ENCODE data around the gene CDX1.

Gene CDX1

GRCh38 chr5:150154618-150155128, 11.9 kb upstream of the CDX1 start:
- H4K8ac ChIP-seq (ENCODE audit: low read length): peak overlapping the region; percentile 74
- H3K14ac ChIP-seq (ENCODE audit: low read length in 2 of 2): peak overlapping the region in 1 of 2 experiments; percentile 95
- H4K91ac ChIP-seq (ENCODE audit: low read length): peak overlapping the region; percentile 59
- H3K27ac ChIP-seq (ENCODE audit: low read length, poor library complexity, severe bottlenecking): peak overlapping the region; percentile 82
- 2% methylated on average over 3 of the region's 7 CpGs for WGBS
- H2AFZ ChIP-seq (ENCODE audit: low read depth, low read length): no peak overlapping the region
- peak overlapping the region; percentile 69 for H2BK120ac ChIP-seq (ENCODE audit: low read depth, low read length)
- peak overlapping the region; percentile 25 for H2BK5ac ChIP-seq (ENCODE audit: low read depth, low read length, poor library complexity, severe bottlenecking)
- peaks cover 6% of the 10 kb centered on the region for H3K79me1 ChIP-seq (replicated peaks; ENCODE audit: low read length, poor library complexity, severe bottlenecking)
- H3K4me2 ChIP-seq (ENCODE audit: low read length, poor library complexity, severe bottlenecking): peak overlapping the region; percentile 80
- DNase-seq: no peak
- peak overlapping the region; percentile 49 for H2AK5ac ChIP-seq (ENCODE audit: low read length, severe bottlenecking)
- H3K4me3 ChIP-seq (ENCODE audit: insufficient read depth in 1 of 2, low read depth in 1 of 2, low read length in 2 of 2): peak overlapping the region; percentile 63 to 95
- H3K27me3 ChIP-seq (ENCODE audit: control insufficient read depth in 1 of 2, insufficient read depth in 1 of 2, low read length in 2 of 2): no peaks in the 10 kb centered on the region
- H3K9ac ChIP-seq (ENCODE audit: low read length): peak overlapping the region; percentile 97
- peaks cover 42% of the 10 kb centered on the region for H3K4me1 ChIP-seq (ENCODE audit: control insufficient read depth, insufficient read depth, low read depth, low read length)
- peak overlapping the region; percentile 82 to 86 for H3K4ac ChIP-seq (ENCODE audit: low read depth in 1 of 2, low read length in 2 of 2)
- no peaks in the 10 kb centered on the region for H3K9me3 ChIP-seq (ENCODE audit: control insufficient read depth, low read length)
- H3K18ac ChIP-seq (ENCODE audit: low read depth in 1 of 2, low read length in 2 of 2): peak overlapping the region; percentile 81 to 86
- peak overlapping the region; percentile 48 to 53 for H2BK12ac ChIP-seq (ENCODE audit: low read length in 2 of 2)
- no peak overlapping the region for H2BK15ac ChIP-seq (ENCODE audit: low read depth, poor library complexity, severe bottlenecking)
- peaks cover 27 to 38% of the 10 kb centered on the region in 2 experiments for H3K36me3 ChIP-seq (ENCODE audit: control insufficient read depth in 1 of 2, insufficient read depth in 2 of 2, low read depth in 1 of 2, low read length in 2 of 2)
- H3K23ac ChIP-seq (ENCODE audit: low read length in 2 of 2): peak overlapping the region in 1 of 2 experiments; percentile 46

- 0% methylated on average over 11 of the region's 17 CpGs for WGBS
- Histone ChIP-seq H2BK5ac (ENCODE audit: low read depth, low read length, poor library complexity, severe bottlenecking) (peak within 1 kb of the TSS; percentile 25), H3K14ac (ENCODE audit: low read length in 2 of 2) (peak within 1 kb of the TSS in 1 of 2 experiments; percentile 95), H4K8ac (ENCODE audit: low read length) (peak within 1 kb of the TSS; percentile 74), H3K4me2 (ENCODE audit: low read length, poor library complexity, severe bottlenecking) (peak within 1 kb of the TSS; percentile 80), H3K79me1 (replicated peaks; ENCODE audit: low read length, poor library complexity, severe bottlenecking) (peaks cover 2% of the 10 kb centered on the region), H3K36me3 (ENCODE audit: control insufficient read depth in 1 of 2, insufficient read depth in 2 of 2, low read depth in 1 of 2, low read length in 2 of 2) (peaks cover 19 to 32% of the 10 kb centered on the region in 2 experiments), H3K4me3 (ENCODE audit: insufficient read depth in 1 of 2, low read depth in 1 of 2, low read length in 2 of 2) (peak within 1 kb of the TSS; percentile 64 to 95), H2BK15ac (ENCODE audit: low read depth, poor library complexity, severe bottlenecking) (peak within 1 kb of the TSS; percentile 29), H3K23ac (ENCODE audit: low read length in 2 of 2) (peak within 1 kb of the TSS in 1 of 2 experiments; percentile 81), H2AFZ (ENCODE audit: low read depth, low read length) (no peak within 1 kb of the TSS), H2AK5ac (ENCODE audit: low read length, severe bottlenecking) (peak within 1 kb of the TSS; percentile 49), H4K91ac (ENCODE audit: low read length) (peak within 1 kb of the TSS; percentile 91), H3K9me3 (ENCODE audit: control insufficient read depth, low read length) (no peaks in the 10 kb centered on the region), H2BK120ac (ENCODE audit: low read depth, low read length) (peak within 1 kb of the TSS; percentile 69), H3K4ac (ENCODE audit: low read depth in 1 of 2, low read length in 2 of 2) (peak within 1 kb of the TSS; percentile 82 to 86), H3K27ac (ENCODE audit: low read length, poor library complexity, severe bottlenecking) (peak within 1 kb of the TSS; percentile 82), H3K18ac (ENCODE audit: low read depth in 1 of 2, low read length in 2 of 2) (peak within 1 kb of the TSS; percentile 90 to 94), H3K27me3 (ENCODE audit: control insufficient read depth in 1 of 2, insufficient read depth in 1 of 2, low read length in 2 of 2) (no peaks in the 10 kb centered on the region), H2BK12ac (ENCODE audit: low read length in 2 of 2) (peak within 1 kb of the TSS; percentile 53 to 94), H3K9ac (ENCODE audit: low read length) (peak within 1 kb of the TSS; percentile 97), H3K4me1 (ENCODE audit: control insufficient read depth, insufficient read depth, low read depth, low read length) (peaks cover 47% of the 10 kb centered on the region)
- DNase-seq: peak; percentile 91
These were observed 11.1 kb upstream of the CDX1 start, which contains the start of gene PDGFRB for GRCh38 chr5:150155258-150156026. Gene PDGFRB, minus strand, starts transcription at chr5:150155845. Its CDS starts 18,798 bp downstream, at chr5:150137047.

- Histone ChIP-seq H3K18ac (ENCODE audit: low read depth in 1 of 2, low read length in 2 of 2) (peak overlapping the region in 1 of 2 experiments; percentile 87), H4K91ac (ENCODE audit: low read length) (peak overlapping the region; percentile 44), H3K14ac (ENCODE audit: low read length in 2 of 2) (peak overlapping the region in 1 of 2 experiments; percentile 46), H2AK5ac (ENCODE audit: low read length, severe bottlenecking) (no peak overlapping the region), H3K27me3 (ENCODE audit: control insufficient read depth in 1 of 2, insufficient read depth in 1 of 2, low read length in 2 of 2) (no peaks in the 10 kb centered on the region), H2BK5ac (ENCODE audit: low read depth, low read length, poor library complexity, severe bottlenecking) (no peak overlapping the region), H4K8ac (ENCODE audit: low read length) (peak overlapping the region; percentile 69), H3K9me3 (ENCODE audit: control insufficient read depth, low read length) (no peaks in the 10 kb centered on the region), H2BK15ac (ENCODE audit: low read depth, poor library complexity, severe bottlenecking) (no peak overlapping the region), H3K4me3 (ENCODE audit: insufficient read depth in 1 of 2, low read depth in 1 of 2, low read length in 2 of 2) (peak overlapping the region; percentile 44 to 68), H3K9ac (ENCODE audit: low read length) (peak overlapping the region; percentile 97), H3K4ac (ENCODE audit: low read depth in 1 of 2, low read length in 2 of 2) (peak overlapping the region in 1 of 2 experiments; percentile 76), H3K27ac (ENCODE audit: low read length, poor library complexity, severe bottlenecking) (peak overlapping the region; percentile 51), H3K79me1 (replicated peaks; ENCODE audit: low read length, poor library complexity, severe bottlenecking) (peaks cover 2% of the 10 kb centered on the region), H3K36me3 (ENCODE audit: control insufficient read depth in 1 of 2, insufficient read depth in 2 of 2, low read depth in 1 of 2, low read length in 2 of 2) (peaks cover 15 to 26% of the 10 kb centered on the region in 2 experiments), H3K4me2 (ENCODE audit: low read length, poor library complexity, severe bottlenecking) (peak overlapping the region; percentile 66), H2AFZ (ENCODE audit: low read depth, low read length) (no peak overlapping the region), H3K4me1 (ENCODE audit: control insufficient read depth, insufficient read depth, low read depth, low read length) (peaks cover 44% of the 10 kb centered on the region), H2BK12ac (ENCODE audit: low read length in 2 of 2) (peak overlapping the region in 1 of 2 experiments; percentile 94), H2BK120ac (ENCODE audit: low read depth, low read length) (peak overlapping the region; percentile 22), H3K23ac (ENCODE audit: low read length in 2 of 2) (peak overlapping the region in 1 of 2 experiments; percentile 19)
- 9% methylated on average over 9 of the region's 9 CpGs for whole genome bisulfite sequencing
- no peak for DNase-seq
These were observed 10.6 kb upstream of the CDX1 start for GRCh38 chr5:150156027-150156368.

- H3K9ac ChIP-seq (ENCODE audit: low read length): peak overlapping the region; percentile 97
- peaks cover 42% of the 10 kb centered on the region for H3K4me1 ChIP-seq (ENCODE audit: control insufficient read depth, insufficient read depth, low read depth, low read length)
- WGBS: 95% methylated on average over 4 of the region's 4 CpGs
These were observed 10.0 kb upstream of the CDX1 start for GRCh38 chr5:150156540-150156939.

More at GRCh38 chr5:150156540-150156939, 10.0 kb upstream of the CDX1 start:
- no peaks in the 10 kb centered on the region for H3K27me3 ChIP-seq (ENCODE audit: control insufficient read depth in 1 of 2, insufficient read depth in 1 of 2, low read length in 2 of 2)
- DNase-seq: no peak
- H4K91ac ChIP-seq (ENCODE audit: low read length): no peak overlapping the region
- H3K4ac ChIP-seq (ENCODE audit: low read depth in 1 of 2, low read length in 2 of 2): peak overlapping the region in 1 of 2 experiments; percentile 76
- no peak overlapping the region for H2AK5ac ChIP-seq (ENCODE audit: low read length, severe bottlenecking)
- H2BK5ac ChIP-seq (ENCODE audit: low read depth, low read length, poor library complexity, severe bottlenecking): no peak overlapping the region
- H2BK12ac ChIP-seq (ENCODE audit: low read length in 2 of 2): peak overlapping the region in 1 of 2 experiments; percentile 94
- no peak overlapping the region for H3K4me2 ChIP-seq (ENCODE audit: low read length, poor library complexity, severe bottlenecking)
- H3K36me3 ChIP-seq (ENCODE audit: control insufficient read depth in 1 of 2, insufficient read depth in 2 of 2, low read depth in 1 of 2, low read length in 2 of 2): peaks cover 11 to 22% of the 10 kb centered on the region in 2 experiments
- no peak overlapping the region for H2AFZ ChIP-seq (ENCODE audit: low read depth, low read length)
- H3K14ac ChIP-seq (ENCODE audit: low read length in 2 of 2): peak overlapping the region in 1 of 2 experiments; percentile 46
- no peak overlapping the region for H2BK15ac ChIP-seq (ENCODE audit: low read depth, poor library complexity, severe bottlenecking)
- no peak overlapping the region for H3K27ac ChIP-seq (ENCODE audit: low read length, poor library complexity, severe bottlenecking)
- peak overlapping the region in 1 of 2 experiments; percentile 87 for H3K18ac ChIP-seq (ENCODE audit: low read depth in 1 of 2, low read length in 2 of 2)
- H4K8ac ChIP-seq (ENCODE audit: low read length): no peak overlapping the region
- peak overlapping the region; percentile 22 for H2BK120ac ChIP-seq (ENCODE audit: low read depth, low read length)
- H3K23ac ChIP-seq (ENCODE audit: low read length in 2 of 2): no peak overlapping the region
- H3K9me3 ChIP-seq (ENCODE audit: control insufficient read depth, low read length): no peaks in the 10 kb centered on the region
- peak overlapping the region in 1 of 2 experiments; percentile 68 for H3K4me3 ChIP-seq (ENCODE audit: insufficient read depth in 1 of 2, low read depth in 1 of 2, low read length in 2 of 2)
- peaks cover 2% of the 10 kb centered on the region for H3K79me1 ChIP-seq (replicated peaks; ENCODE audit: low read length, poor library complexity, severe bottlenecking)
